Kidney (tissue), 14 donors: ENCODE data around the gene C1orf116. TPM values are rescaled to one million over a fixed set of nuclear protein-coding genes. Genes with fewer than 3 reads are reported as not detected.

Source experiments
- DNase-seq, 5 donors: peaks; one replicate each; pipeline ENCODE4 v3.0.0-alpha.2; 2013 to 2020
- FAIRE-seq: peaks from 2 replicates; lab custom pipeline; 2012; peaks lifted over from hg19 to GRCh38; lab: Jason Lieb, UNC
- H3K27ac ChIP-seq, 2 donors: one replicate each; pipeline ENCODE4 v1.7.0; 2013; ENCODE audit warnings: low read depth in 2 of 2, low read length in 2 of 2, inconsistent platforms in 1 of 2
- H3K27me3 ChIP-seq: one replicate; pipeline ENCODE4 v1.7.1; 2013; ENCODE audit warnings: low read length, inconsistent platforms; ENCODE audit not compliant: control insufficient read depth, insufficient read depth
- H3K36me3 ChIP-seq, 3 donors: one replicate each; pipeline versions ENCODE4 v1.7.0 to v1.7.1; 2013; ENCODE audit warnings: low read length in 3 of 3, control low read depth in 1 of 3, inconsistent platforms in 1 of 3; ENCODE audit not compliant: insufficient read depth in 3 of 3, control insufficient read depth in 2 of 3
- H3K4me1 ChIP-seq, 3 donors: one replicate each; pipeline versions ENCODE4 v1.7.0 to v1.7.1; 2013; ENCODE audit warnings: low read length in 3 of 3, inconsistent platforms in 1 of 3, low read depth in 1 of 3; ENCODE audit not compliant: control insufficient read depth in 2 of 3, insufficient read depth in 2 of 3
- H3K4me3 ChIP-seq, 3 donors: one replicate each; pipeline versions ENCODE4 v1.7.0 to v1.8.1; 2013; ENCODE audit warnings: low read length in 3 of 3, control low read depth in 1 of 3, inconsistent platforms in 1 of 3
- H3K9ac ChIP-seq, 3 donors: one replicate each; pipeline versions ENCODE4 v1.7.0 to v1.7.1; 2013; ENCODE audit warnings: low read length in 3 of 3, control low read depth in 1 of 3, inconsistent platforms in 1 of 3
- H3K9me3 ChIP-seq, 3 donors: one replicate each; pipeline versions ENCODE4 v1.7.0 to v1.7.1; 2013; ENCODE audit warnings: low read length in 3 of 3, control low read depth in 1 of 3, inconsistent platforms in 1 of 3; ENCODE audit not compliant: control insufficient read depth in 2 of 3, insufficient read depth in 1 of 3
- intact Hi-C: fragments of 100-400 bp; cut with DNase I; formaldehyde crosslinking; loops from one replicate; pipeline ENCODE4 v1.11.1; 2022
- polyA plus RNA-seq: library from polyadenylated mRNA; stranded (reverse); fragments of 350-450 nt; fragmentation: Illumina TruSeq; extraction: RNeasy Lipid Tissue Mini Kit (QIAGEN cat#74804); gene quantifications from one replicate; pipeline ENCODE4 v1.2.3, GENCODE V29; 2014; ENCODE audit warnings: low read depth, low replicate concordance; ENCODE audit not compliant: insufficient read depth
- total RNA-seq: library from RNA; stranded (reverse); fragmentation: NEBNext Ultra II Directional; extraction: Animal tissue kit (Norgen Biotek cat#: 25700); gene quantifications from one replicate; pipeline ENCODE4 v1.2.1, GENCODE V29; 2021
- TF ChIP-seq, protein P1 (sequence below): IDR thresholded peaks from 3 replicates; pipeline ENCODE4 v1.5.1; 2012; ENCODE audit warnings: mild to moderate bottlenecking, moderate library complexity, borderline replicate concordance; ENCODE audit not compliant: insufficient read depth; ENCODE audit errors: extremely low read depth
- donor health status: control.
- donor health status: control.
- donor health status: control.
- donor health status: control.
- donor health status: control.
- donor health status: DM: yes; HTN: yes; CAD: no.
- donor health status: Normal renal cell carcinoma (clear cell type).

The C1orf116 gene
- total and polyA plus RNA-seq, 2 donors from 2014 or later: 11.9 to 19.6 TPM

GRCh38 chr1:206979379-206980043 is 53.0 kb downstream of the C1orf116 start:
- intact Hi-C loops: no loop called here

GRCh38 chr1:206978259-206978658 is 54.3 kb downstream of the C1orf116 start:
- no peak for FAIRE-seq
- intact Hi-C loops: no loop called here
- Histone ChIP-seq H3K27me3 (no peaks in the 10 kb centered on the region), H3K4me3 (no peak overlapping the region), H3K9ac (no peak overlapping the region), H3K36me3 (no peaks in the 10 kb centered on the region), H3K27ac (no peak overlapping the region), H3K4me1 (no peaks in the 10 kb centered on the region), H3K9me3 (no peaks in the 10 kb centered on the region)
- no peak for DNase-seq
- TF ChIP-seq, protein P1, sequence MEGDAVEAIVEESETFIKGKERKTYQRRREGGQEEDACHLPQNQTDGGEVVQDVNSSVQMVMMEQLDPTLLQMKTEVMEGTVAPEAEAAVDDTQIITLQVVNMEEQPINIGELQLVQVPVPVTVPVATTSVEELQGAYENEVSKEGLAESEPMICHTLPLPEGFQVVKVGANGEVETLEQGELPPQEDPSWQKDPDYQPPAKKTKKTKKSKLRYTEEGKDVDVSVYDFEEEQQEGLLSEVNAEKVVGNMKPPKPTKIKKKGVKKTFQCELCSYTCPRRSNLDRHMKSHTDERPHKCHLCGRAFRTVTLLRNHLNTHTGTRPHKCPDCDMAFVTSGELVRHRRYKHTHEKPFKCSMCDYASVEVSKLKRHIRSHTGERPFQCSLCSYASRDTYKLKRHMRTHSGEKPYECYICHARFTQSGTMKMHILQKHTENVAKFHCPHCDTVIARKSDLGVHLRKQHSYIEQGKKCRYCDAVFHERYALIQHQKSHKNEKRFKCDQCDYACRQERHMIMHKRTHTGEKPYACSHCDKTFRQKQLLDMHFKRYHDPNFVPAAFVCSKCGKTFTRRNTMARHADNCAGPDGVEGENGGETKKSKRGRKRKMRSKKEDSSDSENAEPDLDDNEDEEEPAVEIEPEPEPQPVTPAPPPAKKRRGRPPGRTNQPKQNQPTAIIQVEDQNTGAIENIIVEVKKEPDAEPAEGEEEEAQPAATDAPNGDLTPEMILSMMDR: no peak

More at GRCh38 chr1:206979379-206980043, 53.0 kb downstream of the C1orf116 start:
- TF ChIP-seq, protein P1: peak; percentile 71
- no peak overlapping the region for H3K9ac ChIP-seq
- no peaks in the 10 kb centered on the region for H3K9me3 ChIP-seq
- H3K4me1 ChIP-seq: no peaks in the 10 kb centered on the region
- H3K36me3 ChIP-seq: no peaks in the 10 kb centered on the region
- no peak overlapping the region for H3K4me3 ChIP-seq
- H3K27me3 ChIP-seq: no peaks in the 10 kb centered on the region
- peak in 2 of 5 donors; percentile 43 for DNase-seq
- no peak for FAIRE-seq
- no peak overlapping the region for H3K27ac ChIP-seq

DNA sequence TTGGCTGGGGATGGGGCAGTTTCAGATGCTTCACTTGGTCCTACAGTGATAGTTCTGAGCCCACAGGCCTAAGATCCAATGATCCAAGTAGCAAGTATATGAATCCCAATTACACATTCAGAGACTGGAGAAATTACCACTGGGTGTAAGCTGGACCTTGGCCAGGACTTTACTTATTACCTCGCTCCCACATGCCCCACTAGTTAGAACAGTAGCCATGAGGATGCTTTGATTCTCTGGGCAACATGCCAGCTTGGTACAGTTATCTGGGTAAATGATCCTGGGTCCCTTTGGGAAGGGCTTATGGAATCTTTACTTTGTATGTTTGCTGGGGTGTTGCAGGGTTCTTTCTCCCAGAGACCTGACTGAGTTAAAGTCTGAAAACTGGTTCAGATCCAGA is 57.2 kb downstream of the C1orf116 start:
- DNase-seq (peak in 2 of 5 donors; percentile 12 to 61), FAIRE-seq (no peak)
- H3K27ac ChIP-seq: no peak overlapping the region
- no peaks in the 10 kb centered on the region for H3K36me3 ChIP-seq
- intact Hi-C loops: no loop called here
- H3K27me3 ChIP-seq: no peaks in the 10 kb centered on the region
- no peak overlapping the region for H3K4me3 ChIP-seq
- peaks cover 0 to 18% (median 5%) of the 10 kb centered on the region in 3 donors for H3K4me1 ChIP-seq
- TF ChIP-seq, protein P1: no peak
- H3K9ac ChIP-seq: no peak overlapping the region
- H3K9me3 ChIP-seq: no peaks in the 10 kb centered on the region
